ENCODE results near the gene EPSTI1.
"Not testable (repeated sequence)": the region's sequence is repeated elsewhere in the genome, so short reads cannot be mapped to it uniquely, and the experiment has no call there.

The EPSTI1 gene

DNA sequence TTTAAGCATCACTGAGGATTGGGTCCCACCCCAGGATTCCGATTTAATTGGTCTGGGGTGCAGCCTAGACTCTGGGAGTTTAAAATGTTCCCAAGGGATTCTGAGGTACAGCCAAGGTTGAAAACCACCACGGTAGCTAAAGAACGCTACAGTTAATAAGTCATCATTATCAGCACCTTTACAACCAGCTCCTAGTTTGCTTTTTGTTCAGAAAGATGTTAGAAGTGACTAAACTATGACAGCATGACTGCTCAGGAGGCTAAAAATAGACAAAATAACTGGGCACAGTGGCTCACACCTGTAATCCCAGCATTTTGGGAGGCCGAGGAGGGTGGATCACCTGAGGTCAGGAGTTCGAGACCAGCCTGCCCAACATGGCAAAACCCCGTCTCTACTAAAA, 11.7 kb upstream of the EPSTI1 start:
- no peak for DNase-seq

DNA sequence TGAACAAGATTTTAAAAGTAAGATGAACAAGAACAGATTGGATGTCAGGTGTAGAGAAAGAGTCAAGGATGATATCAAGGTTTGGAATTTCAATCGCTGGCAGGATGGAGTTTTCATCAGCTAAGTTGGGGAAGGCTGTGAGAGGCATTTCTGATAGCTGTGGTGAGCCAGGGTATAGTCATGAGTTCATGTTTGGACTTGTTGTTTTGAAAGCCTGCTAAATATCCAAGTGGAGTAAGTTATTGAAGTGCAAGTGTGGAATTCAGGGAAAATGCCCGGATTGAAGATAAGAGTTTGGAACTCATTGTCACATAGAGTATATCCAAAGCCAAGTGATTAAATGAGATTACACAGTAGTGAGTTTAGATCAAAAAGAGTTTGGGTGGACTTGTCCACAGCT, 11.0 kb upstream of the EPSTI1 start:
- DNase-seq: no peak

DNA sequence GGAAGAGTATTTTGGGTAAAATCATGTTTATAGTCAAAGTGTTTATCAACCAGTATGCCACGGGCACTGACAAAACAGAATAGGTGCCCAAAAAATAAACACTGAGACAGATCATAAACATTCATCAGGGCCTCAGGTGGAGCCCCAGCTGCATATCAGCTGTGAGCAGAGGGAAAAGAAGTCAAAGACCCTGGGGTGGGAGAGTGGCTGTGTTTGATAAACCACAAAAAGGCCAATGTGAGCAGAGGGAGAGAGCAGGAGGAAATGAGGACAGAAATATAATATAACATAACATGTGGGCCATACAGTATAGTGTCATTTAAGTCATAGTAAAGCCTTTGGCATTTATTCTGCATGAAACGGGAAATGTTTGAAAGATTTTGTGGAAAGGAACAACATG, 10.0 kb upstream of the EPSTI1 start:
- DNase-seq: no peak

DNA sequence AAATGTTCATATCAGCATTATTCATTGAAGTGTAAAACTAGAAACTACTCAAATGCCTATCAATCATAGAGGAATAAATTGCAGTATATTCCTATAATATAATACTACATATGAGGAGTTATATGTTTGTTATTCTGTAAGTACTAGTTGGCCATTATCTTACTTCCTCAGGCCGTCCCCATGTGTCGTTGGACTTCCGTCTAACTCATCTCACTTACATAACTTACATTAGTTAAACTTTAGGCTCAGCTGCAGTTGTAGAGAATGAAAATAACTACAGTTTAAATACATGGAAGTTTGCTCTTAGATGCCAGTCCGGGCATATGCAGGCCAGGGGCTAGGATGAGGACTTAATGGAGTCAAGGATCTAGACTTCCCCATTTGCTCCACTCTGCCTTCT, 8.6 kb upstream of the EPSTI1 start:
- no peak for DNase-seq

DNA sequence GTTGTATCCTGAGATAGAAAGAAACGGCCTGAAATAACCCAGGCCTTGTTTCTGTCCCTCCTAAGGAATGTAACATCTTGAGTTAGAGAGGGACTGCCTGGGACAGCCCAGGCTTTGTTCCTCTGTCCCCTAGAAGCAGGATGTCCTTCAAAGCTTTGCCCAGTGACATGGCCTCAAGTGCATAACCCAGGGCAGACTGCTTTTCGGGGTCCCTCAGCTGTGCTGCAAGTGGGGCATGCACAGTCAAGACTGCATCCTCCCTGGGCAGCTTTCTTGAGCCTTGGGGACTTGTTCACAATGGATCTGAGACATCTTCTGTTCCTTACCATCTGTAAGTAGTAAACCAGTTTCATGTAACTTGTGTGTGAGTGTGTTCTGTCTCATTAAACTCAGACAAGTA, 7.5 kb upstream of the EPSTI1 start:
- no peak for DNase-seq

DNA sequence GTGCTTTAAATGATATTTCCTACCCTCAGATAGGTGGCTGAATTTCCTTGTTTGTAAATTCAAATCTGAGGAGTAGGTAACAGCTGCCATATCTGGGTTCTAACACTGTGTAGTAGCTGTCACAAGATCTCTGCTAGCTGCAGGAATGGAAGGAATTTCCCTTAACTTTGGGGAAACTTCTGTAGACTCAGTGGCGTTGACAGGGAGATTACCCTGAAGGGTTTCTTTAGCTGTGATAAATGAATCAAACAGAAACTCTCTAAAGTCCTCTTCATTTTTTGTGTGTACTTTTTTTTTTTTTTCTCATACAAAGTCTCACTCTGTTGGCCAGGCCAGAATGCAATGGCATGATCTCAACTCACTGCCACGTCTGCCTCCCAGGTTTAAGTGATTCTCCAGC, 5.3 kb upstream of the EPSTI1 start:
- no peak for DNase-seq

DNA sequence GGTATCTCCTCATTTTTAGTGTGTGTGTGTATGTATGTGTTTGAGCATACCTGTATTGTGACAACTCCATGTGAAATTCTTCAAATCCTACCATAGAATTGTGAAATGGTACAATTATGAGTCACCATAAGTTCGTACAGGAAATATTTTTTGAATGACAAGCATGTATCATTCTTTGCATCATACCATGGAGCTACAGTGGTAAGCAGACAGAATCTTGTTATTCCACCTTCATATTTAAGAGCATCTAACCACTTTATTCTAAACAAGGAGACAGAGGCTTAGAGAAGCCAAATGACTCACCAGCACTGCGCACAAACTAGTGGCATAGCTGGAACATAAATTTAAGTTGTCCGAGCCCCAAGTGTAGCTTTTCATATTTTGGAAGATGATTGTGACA, 4.5 kb upstream of the EPSTI1 start:
- DNase-seq: no peak

DNA sequence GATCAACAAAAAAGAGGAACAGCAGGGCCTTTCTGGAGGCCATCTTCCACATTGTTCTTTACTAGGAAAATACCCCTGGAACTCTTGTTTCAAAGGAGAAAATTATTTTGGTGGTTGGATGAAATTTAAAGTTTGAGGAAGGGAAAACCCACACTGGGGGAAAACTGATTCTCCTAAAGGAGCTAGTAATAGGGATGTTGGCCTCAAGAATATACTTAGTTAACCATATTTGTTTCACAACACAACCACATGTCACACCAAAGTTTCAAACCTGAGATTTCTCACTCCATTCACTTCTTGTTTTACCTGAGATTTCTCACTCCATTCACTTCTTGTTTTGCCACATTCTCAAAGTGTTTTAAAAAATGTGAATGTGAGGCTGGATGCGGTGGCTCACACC, 2.8 kb upstream of the EPSTI1 start:
- DNase-seq: no peak

DNA sequence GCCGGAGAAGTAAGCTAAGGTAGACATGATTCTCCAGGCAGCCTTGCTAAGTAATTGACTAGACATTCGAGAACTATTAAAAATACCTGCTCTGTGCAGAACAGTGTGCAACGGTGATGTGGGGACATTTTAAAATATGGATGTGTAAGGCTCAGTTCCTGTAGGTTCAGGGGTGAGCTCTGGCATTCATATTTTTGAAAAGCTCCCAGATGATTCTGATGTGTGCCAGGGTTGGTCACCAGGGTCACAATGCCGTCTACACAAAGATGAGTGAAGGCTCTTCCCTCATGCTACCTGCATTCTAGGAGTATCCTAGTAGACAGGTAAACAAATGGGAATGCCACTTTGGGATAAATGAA, 702 bp upstream of the EPSTI1 start:
- DNase-seq: no peak

DNA sequence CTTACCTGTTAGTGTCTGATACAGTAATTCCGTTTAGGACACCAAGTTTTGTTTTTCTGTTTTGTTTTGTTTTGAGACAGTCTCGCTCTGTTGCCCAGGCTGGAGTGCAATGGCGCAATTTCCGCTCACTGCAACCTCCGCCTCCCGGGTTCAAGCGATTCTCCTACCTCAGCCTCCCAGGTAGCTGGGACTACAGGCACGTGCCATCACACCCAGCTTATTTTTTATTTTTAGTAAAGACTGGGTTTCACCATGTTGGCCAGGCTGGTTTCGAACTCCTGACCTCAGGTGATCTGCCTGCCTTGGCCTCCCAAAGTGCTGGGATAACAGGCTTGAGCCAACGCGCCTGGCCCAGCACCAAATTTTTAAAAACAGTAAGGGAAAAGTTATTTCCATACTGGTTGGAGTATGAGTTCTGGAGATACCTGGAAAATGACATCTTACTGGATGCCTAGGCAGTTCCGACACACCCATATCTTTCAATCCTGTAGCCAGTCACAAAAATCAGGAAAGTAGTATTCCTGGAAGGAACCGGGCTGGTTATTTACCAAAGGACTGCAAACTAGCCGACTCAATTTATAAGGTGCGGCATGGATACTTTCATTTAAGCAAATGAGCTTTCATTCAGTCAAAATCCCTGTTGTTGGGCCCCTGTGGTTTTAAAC, 676 bp downstream of the EPSTI1 start:
- not testable (repeated sequence) for DNase-seq

DNA sequence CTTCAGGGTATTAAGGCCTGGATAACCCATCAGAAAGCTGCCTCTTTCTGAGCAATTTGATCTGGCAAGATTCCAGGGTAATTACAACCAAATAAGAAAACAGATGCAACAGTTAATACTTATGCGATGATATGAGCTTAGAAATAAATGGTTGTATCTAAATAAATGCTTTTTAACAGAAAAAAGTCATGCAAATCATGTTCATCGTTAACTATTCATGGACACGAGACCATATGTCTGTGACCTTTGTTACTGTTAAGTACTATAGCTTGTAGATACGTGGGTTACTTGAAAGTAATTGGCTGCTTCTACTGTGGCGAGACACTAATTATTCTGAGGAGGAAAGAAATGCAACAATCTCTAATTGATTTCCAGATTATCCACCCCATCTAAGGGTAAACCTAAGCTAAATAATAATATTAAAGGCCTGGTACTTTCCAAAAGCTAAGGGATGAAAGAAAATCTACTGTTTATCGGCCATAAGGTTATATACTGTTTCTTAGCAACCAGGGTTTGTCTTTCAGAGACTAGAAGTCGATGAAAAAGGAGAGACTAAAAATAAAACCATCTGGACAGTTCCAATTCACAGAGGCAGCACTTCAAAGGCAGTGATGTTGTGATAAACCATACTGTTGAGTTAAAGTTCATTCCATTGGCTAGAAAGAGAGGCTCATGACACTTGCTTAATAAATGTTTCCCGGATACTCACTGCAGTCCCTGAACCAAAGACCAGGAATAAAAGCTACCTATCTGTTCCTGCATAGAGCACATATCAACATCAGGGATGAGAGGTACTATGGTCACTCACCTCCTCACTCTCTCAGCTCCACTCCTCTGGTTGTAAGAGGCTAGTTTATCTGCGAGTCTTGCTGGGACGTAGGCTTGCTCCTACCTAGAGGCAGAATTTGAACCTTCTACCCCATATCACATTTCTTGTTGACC, 1.5 kb downstream of the EPSTI1 start:
- no peak for DNase-seq

DNA sequence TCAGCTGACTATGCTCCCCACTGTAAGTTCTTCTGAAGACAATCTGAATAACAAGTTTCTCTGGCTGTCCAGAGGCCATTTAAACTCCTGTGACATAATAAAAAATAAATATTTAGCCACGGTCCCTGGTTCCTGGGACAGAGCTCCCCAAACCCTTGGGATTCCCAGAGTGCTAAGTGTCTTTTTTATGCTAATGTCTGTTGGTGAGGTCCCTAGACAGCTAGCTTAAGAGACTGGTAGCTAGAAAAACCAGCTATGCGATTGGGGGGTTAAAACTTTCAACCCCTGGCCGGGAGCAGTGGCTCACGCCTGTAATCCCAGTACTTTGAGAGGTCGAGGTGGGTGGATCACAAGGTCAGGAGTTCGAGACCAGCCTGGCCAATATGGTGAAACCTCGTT, 5.9 kb downstream of the EPSTI1 start:
- DNase-seq: no peak

DNA sequence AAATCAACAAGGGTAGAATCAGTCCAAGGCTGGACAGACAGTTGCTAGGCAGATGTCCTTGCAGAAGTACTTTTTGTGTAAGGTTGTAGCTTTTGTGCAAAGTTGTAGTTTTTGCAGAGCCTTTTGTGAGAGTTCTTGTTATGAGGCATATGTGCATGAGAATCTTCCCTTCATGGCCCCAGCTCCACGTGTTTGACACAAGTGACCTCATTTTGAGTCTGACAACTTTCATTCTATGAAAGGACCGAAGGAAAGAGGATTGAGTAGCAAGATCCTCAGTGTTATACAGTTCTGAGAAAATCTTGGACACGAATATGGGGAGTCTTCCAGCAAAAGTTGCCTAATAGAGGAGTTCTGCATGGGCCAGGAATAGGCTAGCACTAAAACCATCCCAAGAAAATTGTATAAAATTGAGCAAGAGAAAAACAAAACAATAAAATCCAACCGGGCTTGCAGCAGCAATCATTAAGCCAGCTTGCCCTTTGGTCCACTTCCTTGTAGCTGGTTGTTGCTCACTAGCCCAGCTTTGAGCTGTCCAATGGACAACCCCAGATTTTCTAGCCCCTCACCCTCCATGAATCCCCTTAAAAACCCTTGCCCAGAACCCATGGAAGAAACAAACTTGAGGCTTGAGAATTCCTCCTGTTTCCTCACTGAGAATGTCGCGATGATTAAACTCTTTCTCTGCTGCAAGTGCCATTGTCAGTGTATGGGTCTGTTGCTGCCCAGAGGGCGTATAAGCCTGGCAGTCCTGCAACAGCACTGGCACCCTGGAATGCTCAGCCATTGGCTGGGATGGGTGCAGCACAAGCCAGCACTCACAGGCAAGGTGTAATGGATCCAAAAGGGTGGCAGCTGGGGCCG, 6.5 kb downstream of the EPSTI1 start:
- DNase-seq: no peak

DNA sequence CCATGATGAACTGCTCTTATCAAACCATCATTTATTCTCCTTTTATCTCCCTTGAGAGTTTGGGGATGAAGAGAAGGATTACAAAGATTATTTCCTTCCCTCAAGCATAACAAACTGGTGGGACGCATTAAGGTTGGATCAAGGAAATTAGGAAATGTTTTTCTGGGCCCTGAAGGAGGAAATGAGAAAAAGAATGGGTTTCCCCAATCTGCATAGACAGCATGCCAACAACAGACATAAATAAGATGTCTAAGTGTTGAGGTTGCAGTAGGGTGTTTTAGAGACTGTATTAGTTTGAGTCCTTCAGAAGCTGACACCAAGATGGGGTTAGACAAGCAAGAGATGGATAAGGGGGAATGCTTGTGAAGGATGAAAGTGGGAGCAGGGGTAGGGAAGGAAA, 7.3 kb downstream of the EPSTI1 start:
- DNase-seq: no peak

DNA sequence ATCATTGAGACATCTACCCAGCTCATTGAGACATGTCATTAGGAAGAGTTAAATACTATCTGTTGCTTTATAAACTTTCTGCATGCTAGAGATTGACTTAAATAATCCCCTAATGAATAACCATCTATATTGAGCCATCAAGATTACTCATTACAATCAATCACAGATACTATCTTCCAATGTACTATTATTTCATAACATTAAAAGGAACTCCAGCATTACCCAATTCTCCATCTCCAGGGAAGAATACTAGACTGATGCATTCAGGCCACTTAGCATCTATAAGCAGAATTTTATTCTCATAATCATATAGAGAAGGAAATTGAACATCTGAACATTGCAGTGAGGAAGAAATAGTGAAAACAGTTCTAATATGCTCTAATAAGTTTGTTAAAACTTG, 8.0 kb downstream of the EPSTI1 start:
- no peak for DNase-seq

DNA sequence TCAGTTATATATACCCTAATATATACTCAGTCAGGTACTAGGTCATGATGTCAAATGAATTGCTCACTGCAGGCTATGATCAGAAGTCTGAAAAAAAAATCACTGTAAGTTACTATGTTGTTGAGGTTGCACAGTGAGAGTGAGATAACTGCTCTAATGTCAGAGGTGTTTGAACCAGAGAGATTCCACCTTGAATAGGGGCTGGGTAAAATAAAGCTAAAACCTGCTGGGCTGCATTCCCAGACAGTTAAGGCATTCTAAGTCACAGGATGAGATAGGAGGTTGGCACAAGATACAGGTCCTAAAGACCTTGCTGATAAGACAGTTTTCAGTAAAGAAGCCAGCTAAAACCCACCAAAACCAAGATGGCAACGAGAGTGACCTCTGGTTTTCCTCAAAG, 10.2 kb downstream of the EPSTI1 start:
- no peak for DNase-seq

DNA sequence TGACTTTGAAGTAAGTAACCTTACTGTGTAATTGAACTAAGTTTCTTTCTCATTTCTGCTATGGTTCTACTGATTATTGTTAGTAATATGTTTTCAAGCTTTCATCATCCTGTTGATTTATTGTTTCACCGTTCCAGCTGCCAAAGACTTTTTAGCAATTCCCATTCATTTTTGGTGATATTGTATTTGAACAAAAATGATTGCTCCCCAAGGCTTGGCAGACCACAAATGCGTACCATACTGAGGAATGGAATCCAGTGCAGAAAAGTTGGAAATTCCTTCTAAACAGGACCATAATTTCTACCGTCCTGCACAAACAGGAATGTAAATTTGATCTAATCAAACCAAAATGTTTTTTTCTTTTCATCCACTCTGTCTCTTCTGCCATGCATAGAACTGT, 10.7 kb downstream of the EPSTI1 start:
- DNase-seq: no peak

DNA sequence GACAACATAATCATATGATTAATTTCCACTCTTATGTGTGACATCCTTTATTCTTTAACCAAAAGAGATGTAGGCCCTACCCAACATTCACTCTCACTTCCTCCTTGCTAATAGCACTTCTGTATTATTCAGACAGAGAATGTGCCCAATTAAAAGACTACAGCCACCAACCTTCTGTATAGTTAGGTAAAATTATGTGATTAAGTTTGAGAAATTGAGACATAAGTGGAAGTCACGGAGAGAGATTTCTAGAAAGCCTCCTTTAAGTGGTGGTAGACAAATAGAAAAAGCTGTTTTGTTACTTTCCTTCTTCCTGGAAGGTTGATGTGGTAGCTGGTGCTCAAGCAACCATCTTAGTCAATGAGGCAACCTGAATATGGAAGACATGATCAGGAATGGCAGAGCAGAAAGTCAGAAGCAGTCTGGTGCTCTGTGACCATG, 14.8 kb downstream of the EPSTI1 start:
- DNase-seq: no peak

DNA sequence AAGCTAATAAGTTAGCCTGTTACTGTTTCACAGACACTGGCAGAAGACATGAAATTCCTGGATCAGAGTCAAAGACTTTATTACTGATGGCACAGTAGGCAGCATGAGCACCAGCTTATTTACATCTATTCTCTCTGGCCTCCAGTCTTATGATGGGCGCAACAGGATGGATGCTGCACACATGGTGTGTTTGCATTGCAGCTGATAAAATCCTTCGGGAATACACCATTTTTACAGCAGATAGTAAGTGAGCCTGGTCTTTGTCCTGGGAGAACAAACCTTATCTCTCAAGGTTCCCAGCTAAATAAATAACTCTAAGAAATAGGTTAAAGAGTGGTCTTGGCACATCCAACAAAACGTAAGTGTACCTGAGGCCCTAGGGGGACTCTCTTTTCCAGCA, 16.0 kb downstream of the EPSTI1 start:
- no peak for DNase-seq

DNA sequence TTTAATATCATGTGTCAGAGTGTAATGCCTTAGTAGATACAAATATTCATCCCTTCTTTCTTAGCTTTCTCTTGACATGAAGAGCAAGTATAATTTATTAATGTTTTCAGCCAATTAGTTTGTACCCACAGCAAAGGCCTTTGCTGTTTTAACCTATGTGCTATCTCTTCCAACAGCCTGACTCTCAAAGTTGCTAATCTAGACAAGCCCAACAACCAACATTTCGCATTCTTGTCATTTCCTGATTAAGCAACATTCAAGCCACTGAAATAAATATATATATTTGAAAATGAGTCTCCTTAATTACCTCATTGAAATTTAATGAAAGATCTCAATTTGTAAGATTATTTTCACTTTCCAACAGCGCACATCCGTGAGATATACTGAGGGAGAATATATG, 18.5 kb downstream of the EPSTI1 start:
- DNase-seq: no peak

DNA sequence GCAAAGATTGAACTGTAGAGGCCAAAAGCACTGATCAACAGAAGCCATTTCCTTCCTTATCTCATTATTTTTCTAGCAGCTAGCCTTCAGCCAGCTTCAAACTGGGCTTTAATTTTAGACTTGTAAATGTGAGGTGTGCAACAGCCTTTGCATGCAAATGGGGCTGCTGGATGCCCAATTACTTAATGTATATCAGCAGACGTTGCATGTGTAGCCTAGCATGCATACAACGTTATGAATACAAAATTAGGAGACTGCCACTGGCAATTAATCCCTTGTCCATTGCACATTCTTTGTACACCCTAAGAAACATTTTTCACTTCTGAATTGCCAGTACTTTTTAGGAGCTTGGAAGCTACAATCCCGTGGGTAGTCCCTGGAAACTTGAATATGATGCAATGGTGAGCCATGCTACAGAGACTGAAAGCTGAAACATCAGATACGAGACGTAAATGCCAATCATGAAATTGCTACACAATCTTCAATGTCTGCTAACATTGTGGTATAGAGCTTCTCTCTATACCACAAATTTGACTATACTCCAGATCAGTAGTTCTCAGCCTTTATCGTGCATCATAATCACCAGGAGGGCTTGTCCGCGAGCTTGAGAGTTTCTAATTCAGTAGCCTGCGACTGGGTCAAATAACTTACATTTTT, 20.2 kb downstream of the EPSTI1 start:
- DNase-seq: no peak

DNA sequence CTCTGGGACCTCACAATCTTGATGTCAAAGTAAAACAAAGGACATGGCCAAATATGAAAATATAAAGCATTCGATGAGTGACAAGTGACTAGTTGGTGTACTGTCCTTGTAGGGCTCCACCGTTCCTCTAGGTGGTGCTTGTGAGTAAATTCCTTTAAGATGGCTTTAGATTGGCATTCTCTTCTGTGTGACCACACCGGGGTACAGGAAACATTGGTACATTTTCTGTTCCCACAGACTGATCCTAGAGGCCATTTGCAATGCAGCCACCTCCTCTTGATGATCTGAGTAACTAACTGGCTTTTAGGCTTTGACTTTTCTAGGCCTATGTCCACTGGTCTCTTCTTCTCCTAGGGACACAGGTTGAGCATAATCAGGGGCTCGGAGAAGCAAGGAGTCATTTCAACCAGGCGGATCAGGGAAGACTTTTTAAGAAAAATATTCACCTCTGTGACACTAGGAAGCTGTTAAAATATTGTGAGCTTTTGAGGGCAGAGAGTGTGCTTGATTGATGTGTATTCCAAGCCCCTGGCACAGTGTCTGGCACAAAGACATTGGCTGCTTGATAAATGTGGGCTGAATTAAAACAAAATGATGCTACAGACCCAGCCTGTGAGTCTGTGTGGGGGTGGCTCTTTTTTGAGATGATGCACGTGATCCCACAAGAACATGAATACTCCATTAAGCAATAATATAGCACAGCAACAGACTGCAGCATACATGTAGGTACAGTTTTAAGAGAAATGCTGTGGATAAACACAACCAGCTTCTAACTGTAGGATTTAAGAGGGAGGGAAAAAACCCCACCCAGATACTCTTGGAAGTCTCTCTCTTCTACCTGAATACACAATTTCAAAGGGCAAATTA, 21.0 kb downstream of the EPSTI1 start:
- no peak for DNase-seq
